K562 (cell line): ENCODE data around the gene SSH3. TPM values are rescaled to one million over a fixed set of nuclear protein-coding genes. Genes with fewer than 3 reads are reported as not detected.

Experiments
- ATAC-seq: fragments of 200-7000 bp; cut with Tn5 transposase; 3 replicates; pipeline ENCODE4 v1.9.1; 2020; ENCODE audit warnings: moderate library complexity
- Bru-seq: library from RNA; stranded (reverse); fragments of 400-500 nt; gene quantifications from one replicate; lab custom pipeline; 2021; lab: Mats Ljungman, UMichigan
- BruChase-seq, 2 experiments: library from RNA; stranded (reverse); fragments of 400-500 nt; gene quantifications; one replicate each; lab custom pipeline; 2021; lab: Mats Ljungman, UMichigan
- BruUV-seq: library from RNA; stranded (reverse); fragments of 400-500 nt; replicated peaks from 2 replicates; lab custom pipeline; 2021; lab: Mats Ljungman, UMichigan
- CTCF ChIA-PET: fragments of 300-600 bp; formaldehyde crosslinking; extraction: SDS; loops from one replicate; lab custom pipeline; 2021; ENCODE audit warnings: low intra/inter-chr PET ratio; lab: Yijun Ruan, JAX
- POLR2A ChIA-PET: fragments of 300-600, 350-650 bp; sonication (Branson Sonifier 250); formaldehyde crosslinking; extraction: SDS; loops from one replicate; lab custom pipeline; 2021; ENCODE audit warnings: antibody characterized with exemption, inconsistent platforms; lab: Yijun Ruan, JAX
- DNase-seq, 4 experiments: peaks; one replicate each; pipeline versions ENCODE4 v3.0.0 to v3.0.0-alpha.2; 2011 to 2018; ENCODE audit warnings: low spot score in 3 of 4, mixed read lengths in 3 of 4; ENCODE audit errors: extremely low read depth in 1 of 4
- FAIRE-seq: peaks from 2 replicates; lab custom pipeline; 2011; peaks lifted over from hg19 to GRCh38; lab: Jason Lieb, UNC
- H2AFZ ChIP-seq: 2 replicates; pipeline ENCODE4 v1.6.0; 2011; ENCODE audit warnings: low read depth, low read length, control low read depth, inconsistent platforms
- H3K27ac ChIP-seq: fragments of 200-600 bp; 3 replicates; pipeline ENCODE4 v1.8.0; 2011; ENCODE audit warnings: low read depth, mild to moderate bottlenecking, control low read depth, inconsistent platforms, low read length, moderate library complexity, mixed read lengths; ENCODE audit errors: extremely low read depth
- H3K27me3 ChIP-seq, 2 experiments: fragments of 300-600 bp in 1 of 2; 2 replicates in 1 of 2; 3 replicates in 1 of 2; pipeline versions ENCODE4 v1.6.0 to v1.8.0; 2011; ENCODE audit warnings: inconsistent platforms in 2 of 2, low read length in 2 of 2, mild to moderate bottlenecking in 1 of 2, mixed read lengths in 1 of 2, moderate library complexity in 1 of 2; ENCODE audit not compliant: control insufficient read depth in 2 of 2, insufficient read depth in 2 of 2
- H3K36me3 ChIP-seq: fragments of 300-600 bp; 3 replicates; pipeline ENCODE4 v1.8.0; 2011; ENCODE audit warnings: mild to moderate bottlenecking, low read length, inconsistent platforms; ENCODE audit not compliant: control insufficient read depth, insufficient read depth
- H3K4me1 ChIP-seq, 2 experiments: fragments of 200-600 bp in 1 of 2; replicated peaks in 1 of 2; 2 replicates in 1 of 2; 3 replicates in 1 of 2; pipeline versions ENCODE4 v1.5.1 to v1.8.0; 2011; ENCODE audit warnings: inconsistent platforms in 2 of 2, low read length in 2 of 2, mild to moderate bottlenecking in 1 of 2, mixed read lengths in 1 of 2, moderate library complexity in 1 of 2; ENCODE audit not compliant: control insufficient read depth in 2 of 2, insufficient read depth in 2 of 2
- H3K4me2 ChIP-seq: 2 replicates; pipeline ENCODE4 v1.6.1; 2011; ENCODE audit warnings: low read length, control low read depth, inconsistent platforms, mixed read lengths; ENCODE audit not compliant: insufficient read depth
- H3K4me3 ChIP-seq: fragments of 200-600 bp; sonication (generic), shearing (Covaris generic); 2 replicates; pipeline ENCODE4 v1.5.1; 2016; ENCODE audit warnings: control low read depth, inconsistent platforms
- H3K79me2 ChIP-seq: fragments of 200-600 bp; 3 replicates; pipeline ENCODE4 v1.8.0; 2011; ENCODE audit warnings: low read length, inconsistent platforms; ENCODE audit not compliant: control insufficient read depth, insufficient read depth
- H3K9ac ChIP-seq, 2 experiments: 2 replicates each; pipeline versions ENCODE4 v1.6.0 to v1.6.1; 2011; ENCODE audit warnings: low read depth in 2 of 2, low read length in 2 of 2, control low read depth in 1 of 2, inconsistent platforms in 1 of 2, mild to moderate bottlenecking in 1 of 2, mixed read lengths in 1 of 2; ENCODE audit not compliant: insufficient read depth in 1 of 2
- H3K9me1 ChIP-seq: one replicate; pipeline ENCODE4 v1.6.0; 2011; ENCODE audit warnings: inconsistent platforms, mild to moderate bottlenecking, low read length, moderate library complexity; ENCODE audit not compliant: control insufficient read depth, insufficient read depth
- H3K9me3 ChIP-seq: replicated peaks from 2 replicates; pipeline ENCODE4 v1.5.1; 2011; ENCODE audit warnings: low read depth, low read length, inconsistent platforms; ENCODE audit not compliant: control insufficient read depth, insufficient read depth
- H4K20me1 ChIP-seq: replicated peaks from 2 replicates; pipeline ENCODE4 v1.6.1; 2011; ENCODE audit warnings: low read length, inconsistent platforms, mixed read lengths; ENCODE audit not compliant: control insufficient read depth, insufficient read depth
- DACH1 ChIP-seq: fragments of 450-650 bp; IDR thresholded peaks from 2 replicates; pipeline ENCODE4 v1.6.1; 2018; ENCODE audit not compliant: partially characterized antibody
- FOXK2 ChIP-seq, 2 experiments: fragments of 450-650 bp; IDR thresholded peaks in 1 of 2; conservative IDR thresholded peaks in 1 of 2; 2 replicates each; pipeline ENCODE4 v1.6.1; 2016; ENCODE audit warnings: low read depth in 2 of 2, mild to moderate bottlenecking in 1 of 2
- HDGF ChIP-seq: fragments of 450-650 bp; IDR thresholded peaks from 2 replicates; pipeline ENCODE4 v1.6.1; 2016
- HNRNPL ChIP-seq: fragments of 200-400 bp; formaldehyde crosslinking; IDR thresholded peaks from 2 replicates; pipeline ENCODE4 v1.6.1; 2017; ENCODE audit warnings: low read depth, mild to moderate bottlenecking, low read length
- IRF2 ChIP-seq: sonication (generic); formaldehyde crosslinking; IDR thresholded peaks from 2 replicates; pipeline ENCODE4 v1.8.1; 2022; ENCODE audit warnings: mild to moderate bottlenecking, missing genetic modification reagents
- NUFIP1 ChIP-seq: fragments of 450-650 bp; IDR thresholded peaks from 2 replicates; pipeline ENCODE4 v1.6.1; 2018; ENCODE audit not compliant: partially characterized antibody
- RBFOX2 ChIP-seq: fragments of 200-400 bp; formaldehyde crosslinking; IDR thresholded peaks from 2 replicates; pipeline ENCODE4 v1.6.1; 2017; ENCODE audit warnings: low read depth, mild to moderate bottlenecking, low read length, moderate library complexity
- SMARCA5 ChIP-seq: fragments of 450-650 bp; IDR thresholded peaks from 2 replicates; pipeline ENCODE4 v1.6.1; 2016
- WGBS: fragments of 100-300 bp; shearing (Covaris generic); methylation state at CpG from one replicate; pipeline ENCODE4 v1.1.6; 2016; ENCODE audit warnings: low coverage, mixed read lengths; ENCODE audit not compliant: insufficient coverage; ENCODE audit errors: missing lambda C conversion rate; 5-methylcytosine and 5-hydroxymethylcytosine counted together
- in situ Hi-C: fragments of 300-500 bp; cut with MboI; formaldehyde crosslinking; loops from 4 replicates; pipeline ENCODE4 v1.15.0; 2018; ENCODE audit warnings: inconsistent platforms, mixed read lengths
- intact Hi-C: fragments of 100-400 bp; cut with micrococcal nuclease; formaldehyde crosslinking; loops from 2 replicates; pipeline ENCODE4 v1.14.2; 2022
- long read RNA-seq, 3 experiments: library from polyadenylated mRNA in 2 of 3; library from RNA in 1 of 3; unstranded in 2 of 3; stranded (forward) in 1 of 3; transcript quantifications; one replicate each; pipeline ENCODE4 v2.0.0, GENCODE V29; 2019 to 2022
- polyA minus RNA-seq, 3 experiments: library from RNA; depleted of rRNA, polyadenylated mRNA; stranded (reverse); fragments of >200 nt; gene quantifications; 2 replicates each; pipeline ENCODE4 v1.2.3, GENCODE V29; 2011
- polyA plus RNA-seq, 8 experiments: library from polyadenylated mRNA; depleted of rRNA in 4 of 8; stranded (reverse) in 5 of 8; unstranded in 3 of 8; fragments of >200 nt; fragmentation: Nextera tagmentation in 2 of 8; fragmentation: Illumina TruSeq in 1 of 8; extraction: Ambion mirVana in 2 of 8; extraction: Trizol in 1 of 8; gene quantifications; 2 replicates each; pipeline versions ENCODE4 v1.2.1 to v1.2.3, GENCODE V29; 2011 to 2014; ENCODE audit warnings: inconsistent platforms in 1 of 8, missing spikeins in 1 of 8
- total RNA-seq, 7 experiments: library from RNA; depleted of rRNA in 6 of 7; stranded (reverse); fragments of >200 nt in 6 of 7; fragmentation: Illumina TruSeq in 2 of 7; extraction: Trizol in 2 of 7; gene quantifications; 2 replicates each; pipeline versions ENCODE4 v1.2.1 to v1.2.3, GENCODE V29; 2011 to 2021; ENCODE audit warnings: low replicate concordance in 1 of 7
- TF ChIP-seq, protein P1 (sequence below): fragments of 250-450 bp; sonication (Bioruptor Pico); IDR thresholded peaks from 2 replicates; pipeline ENCODE4 v1.8.0; 2022; ENCODE audit warnings: moderate library complexity, mild to moderate bottlenecking, inconsistent platforms
- TF ChIP-seq, protein P2 (sequence below): sonication (generic); formaldehyde crosslinking; IDR thresholded peaks from 2 replicates; pipeline ENCODE4 v1.8.1; 2023; ENCODE audit warnings: mild to moderate bottlenecking, missing genetic modification reagents

SSH3 gene, protein sequence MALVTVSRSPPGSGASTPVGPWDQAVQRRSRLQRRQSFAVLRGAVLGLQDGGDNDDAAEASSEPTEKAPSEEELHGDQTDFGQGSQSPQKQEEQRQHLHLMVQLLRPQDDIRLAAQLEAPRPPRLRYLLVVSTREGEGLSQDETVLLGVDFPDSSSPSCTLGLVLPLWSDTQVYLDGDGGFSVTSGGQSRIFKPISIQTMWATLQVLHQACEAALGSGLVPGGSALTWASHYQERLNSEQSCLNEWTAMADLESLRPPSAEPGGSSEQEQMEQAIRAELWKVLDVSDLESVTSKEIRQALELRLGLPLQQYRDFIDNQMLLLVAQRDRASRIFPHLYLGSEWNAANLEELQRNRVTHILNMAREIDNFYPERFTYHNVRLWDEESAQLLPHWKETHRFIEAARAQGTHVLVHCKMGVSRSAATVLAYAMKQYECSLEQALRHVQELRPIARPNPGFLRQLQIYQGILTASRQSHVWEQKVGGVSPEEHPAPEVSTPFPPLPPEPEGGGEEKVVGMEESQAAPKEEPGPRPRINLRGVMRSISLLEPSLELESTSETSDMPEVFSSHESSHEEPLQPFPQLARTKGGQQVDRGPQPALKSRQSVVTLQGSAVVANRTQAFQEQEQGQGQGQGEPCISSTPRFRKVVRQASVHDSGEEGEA
- total RNA-seq (2011; cell fraction: chromatin; rRNA removed; ENCODE audit: low replicate concordance) = 1.5 and 6.8 TPM in 2 replicates
- 2.8 and 3.3 TPM in 2 replicates for total RNA-seq (2011; cell fraction: nucleolus; rRNA removed)
- 0.92 and 1.3 TPM in 2 replicates for total RNA-seq (2011; cell fraction: nucleoplasm; rRNA removed)
- 0.12 and 0.27 TPM in 2 replicates for total RNA-seq (2014; rRNA removed)
- not detected in 2 replicates for total RNA-seq (2014; rRNA removed; fragmentation: Illumina TruSeq; extraction: Trizol)
- 0.14 and 0.68 TPM in 2 replicates for total RNA-seq (2015; rRNA removed; fragmentation: Illumina TruSeq; extraction: Trizol)
- total RNA-seq (2021) = 1.0 and 1.5 TPM in 2 replicates
- 0.07 and 0.88 TPM in 2 replicates for polyA plus RNA-seq (2011; rRNA removed)
- polyA plus RNA-seq (2011; cell fraction: cytosol; rRNA removed) = 0.12 and 0.39 TPM in 2 replicates
- 1.3 and 3.4 TPM in 2 replicates for polyA plus RNA-seq (2011; cell fraction: nucleus; rRNA removed)
- 1.3 and 1.4 TPM in 2 replicates for polyA plus RNA-seq (2012)
- 0.19 and 0.24 TPM in 2 replicates for polyA plus RNA-seq (2014; fragmentation: Illumina TruSeq; extraction: Trizol)
- polyA plus RNA-seq (2014; fragmentation: Nextera tagmentation; extraction: Ambion mirVana) = not detected
- 0.24 and 0.90 TPM in 2 replicates for polyA plus RNA-seq (2014; rRNA removed)
- 0.09 TPM in 1 of 2 replicates, not detected in the other for polyA minus RNA-seq (2011; rRNA and poly(A)+ RNA removed)
- 0.48 TPM in 1 of 2 replicates, not detected in the other for polyA minus RNA-seq (2011; cell fraction: cytosol; rRNA and poly(A)+ RNA removed)
- polyA minus RNA-seq (2011; cell fraction: nucleus; rRNA and poly(A)+ RNA removed) = 0.89 and 1.5 TPM in 2 replicates
- Bru-seq, nascent RNA = percentile 22 among the genes with signal in this experiment
- BruChase-seq, experiment 1, labeled RNA remaining after a 2-hour chase = percentile 42 among the genes with signal in this experiment
- percentile 44 among the genes with signal in this experiment for BruChase-seq, experiment 2, labeled RNA remaining after a 6-hour chase
- long read RNA-seq, experiment 1 = 0 reads
- long read RNA-seq, experiment 2 = 0 reads
- long read RNA-seq, experiment 3 = 0 reads

DNA sequence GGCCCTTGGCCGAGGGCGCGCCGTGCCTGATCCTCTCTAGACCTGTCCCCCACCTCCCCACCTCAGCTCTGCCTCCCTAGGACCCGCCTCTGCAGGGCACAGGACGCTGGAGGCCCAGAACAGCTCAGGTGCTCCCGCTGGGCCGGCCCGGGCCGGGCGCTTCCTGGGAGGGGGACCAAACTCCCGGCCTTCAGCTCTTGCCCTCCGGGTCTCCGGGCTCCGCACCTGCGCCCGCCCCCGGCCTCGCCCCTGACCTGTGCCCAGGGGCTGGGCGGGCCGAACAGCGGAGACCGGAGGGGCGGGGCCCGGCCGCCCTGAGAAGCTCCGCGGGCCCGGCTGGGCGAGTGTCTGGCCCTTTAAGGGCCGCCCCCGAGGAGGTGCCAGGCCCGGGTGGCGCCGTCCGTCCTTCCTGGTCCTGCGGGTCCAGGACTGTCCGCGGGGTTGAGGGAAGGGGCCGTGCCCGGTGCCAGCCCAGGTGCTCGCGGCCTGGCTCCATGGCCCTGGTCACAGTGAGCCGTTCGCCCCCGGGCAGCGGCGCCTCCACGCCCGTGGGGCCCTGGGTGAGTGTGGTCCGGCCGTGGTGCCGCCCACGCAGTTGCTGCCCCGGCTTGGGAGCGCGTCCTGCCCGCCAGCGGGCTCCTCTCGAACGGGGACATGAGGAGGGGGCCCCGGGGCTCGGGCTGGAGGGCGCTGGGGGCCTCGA is at the start of gene SSH3:
Gene SSH3, plus strand, starts transcription at position 399 of the 703 bp plus-strand sequence. Its CDS starts 96 bp downstream, at position 495.
- in situ Hi-C loops = no loop called here
- POLR2A ChIA-PET = interaction anchor here (0.7 to 2.1 kb wide), 2 partner anchors 9 to 11 kb away, joined by 3 to 10 read pairs; no protein-coding TSS in a partner anchor
- ATAC-seq (peak; percentile 10; the same call in 2 of the 3 replicates), DNase-seq (peak in 1 of 4 experiments; percentile 8), FAIRE-seq (no peak)
- H3K9me1 ChIP-seq = no peaks in the 10 kb centered on the region
- peaks cover 0 to 43% of the 10 kb centered on the region in 2 experiments; a peak in 2 of 5 replicates for H3K4me1 ChIP-seq
- H4K20me1 ChIP-seq = no peaks in the 10 kb centered on the region
- CTCF ChIA-PET = no interaction called here
- H3K36me3 ChIP-seq = peaks cover 38% of the 10 kb centered on the region; the same call in 2 of the 3 replicates
- no TSS peak for BruUV-seq
- H3K27me3 ChIP-seq = no peaks in the 10 kb centered on the region
- H3K9me3 ChIP-seq = no peaks in the 10 kb centered on the region
- H3K4me3 ChIP-seq = no peak within 1 kb of the TSS
- 82% methylated on average over 2 of the region's 65 CpGs for WGBS
- intact Hi-C loops = no loop called here
- no peak within 1 kb of the TSS for H3K27ac ChIP-seq
- no peaks in the 10 kb centered on the region for H3K79me2 ChIP-seq
- H3K9ac ChIP-seq = no peak within 1 kb of the TSS
- H2AFZ ChIP-seq = no peak within 1 kb of the TSS
- no peak within 1 kb of the TSS for H3K4me2 ChIP-seq
- TF ChIP-seq IRF2 (CRISPR knock-in tag) (no peak), HNRNPL (peak; percentile 88), NUFIP1 (no peak), HDGF (no peak), DACH1 (no peak), FOXK2 (conservative IDR thresholded peaks at IDR 0.05 in 1 of 2, IDR thresholded peaks at IDR 0.05 in 1 of 2; ENCODE audit: low read depth in 2 of 2) (no peak), SMARCA5 (no peak), RBFOX2 (peak; percentile 51; the same call in 1 of the 2 replicates)
- TF ChIP-seq, protein P1, sequence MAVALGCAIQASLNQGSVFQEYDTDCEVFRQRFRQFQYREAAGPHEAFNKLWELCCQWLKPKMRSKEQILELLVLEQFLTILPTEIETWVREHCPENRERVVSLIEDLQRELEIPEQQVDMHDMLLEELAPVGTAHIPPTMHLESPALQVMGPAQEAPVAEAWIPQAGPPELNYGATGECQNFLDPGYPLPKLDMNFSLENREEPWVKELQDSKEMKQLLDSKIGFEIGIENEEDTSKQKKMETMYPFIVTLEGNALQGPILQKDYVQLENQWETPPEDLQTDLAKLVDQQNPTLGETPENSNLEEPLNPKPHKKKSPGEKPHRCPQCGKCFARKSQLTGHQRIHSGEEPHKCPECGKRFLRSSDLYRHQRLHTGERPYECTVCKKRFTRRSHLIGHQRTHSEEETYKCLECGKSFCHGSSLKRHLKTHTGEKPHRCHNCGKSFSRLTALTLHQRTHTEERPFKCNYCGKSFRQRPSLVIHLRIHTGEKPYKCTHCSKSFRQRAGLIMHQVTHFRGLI (CRISPR knock-in tag) = no peak
- TF ChIP-seq, protein P2, sequence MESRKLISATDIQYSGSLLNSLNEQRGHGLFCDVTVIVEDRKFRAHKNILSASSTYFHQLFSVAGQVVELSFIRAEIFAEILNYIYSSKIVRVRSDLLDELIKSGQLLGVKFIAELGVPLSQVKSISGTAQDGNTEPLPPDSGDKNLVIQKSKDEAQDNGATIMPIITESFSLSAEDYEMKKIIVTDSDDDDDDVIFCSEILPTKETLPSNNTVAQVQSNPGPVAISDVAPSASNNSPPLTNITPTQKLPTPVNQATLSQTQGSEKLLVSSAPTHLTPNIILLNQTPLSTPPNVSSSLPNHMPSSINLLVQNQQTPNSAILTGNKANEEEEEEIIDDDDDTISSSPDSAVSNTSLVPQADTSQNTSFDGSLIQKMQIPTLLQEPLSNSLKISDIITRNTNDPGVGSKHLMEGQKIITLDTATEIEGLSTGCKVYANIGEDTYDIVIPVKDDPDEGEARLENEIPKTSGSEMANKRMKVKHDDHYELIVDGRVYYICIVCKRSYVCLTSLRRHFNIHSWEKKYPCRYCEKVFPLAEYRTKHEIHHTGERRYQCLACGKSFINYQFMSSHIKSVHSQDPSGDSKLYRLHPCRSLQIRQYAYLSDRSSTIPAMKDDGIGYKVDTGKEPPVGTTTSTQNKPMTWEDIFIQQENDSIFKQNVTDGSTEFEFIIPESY = peak; percentile 9
